NCI-H187 treated with DMSO at 0.1 percent for 48 hours (cell line): ENCODE data around the gene NOPCHAP1.
"Not testable (repeated sequence)": the region's sequence is repeated elsewhere in the genome, so short reads cannot be mapped to it uniquely, and the experiment has no call there.

ENCODE experiments used
- DNase-seq: peaks from one replicate; lab custom pipeline; 2025; lab: John Stamatoyannopoulos, UW

The NOPCHAP1 gene

DNA sequence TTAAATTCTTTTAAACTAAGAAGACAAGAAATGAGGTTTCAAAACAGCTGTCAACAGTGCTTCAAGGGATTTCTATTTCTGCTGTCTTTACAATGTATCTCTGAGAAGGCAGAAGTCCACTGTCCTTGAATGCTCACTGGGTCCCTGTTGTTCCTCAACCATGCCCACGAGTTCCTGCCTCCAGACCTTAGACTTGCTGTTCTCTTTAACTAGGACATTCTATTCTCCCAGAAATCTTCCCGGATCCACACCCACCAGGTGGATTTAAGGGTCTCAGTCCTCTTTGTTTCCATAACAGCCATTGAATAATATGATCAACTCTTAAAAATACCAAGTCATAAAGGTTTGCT is 21.3 kb upstream of the NOPCHAP1 start:
- DNase-seq: no peak

GRCh38 chr12:104966677-104967076 is 19.4 kb upstream of the NOPCHAP1 start:
- no peak for DNase-seq

DNA sequence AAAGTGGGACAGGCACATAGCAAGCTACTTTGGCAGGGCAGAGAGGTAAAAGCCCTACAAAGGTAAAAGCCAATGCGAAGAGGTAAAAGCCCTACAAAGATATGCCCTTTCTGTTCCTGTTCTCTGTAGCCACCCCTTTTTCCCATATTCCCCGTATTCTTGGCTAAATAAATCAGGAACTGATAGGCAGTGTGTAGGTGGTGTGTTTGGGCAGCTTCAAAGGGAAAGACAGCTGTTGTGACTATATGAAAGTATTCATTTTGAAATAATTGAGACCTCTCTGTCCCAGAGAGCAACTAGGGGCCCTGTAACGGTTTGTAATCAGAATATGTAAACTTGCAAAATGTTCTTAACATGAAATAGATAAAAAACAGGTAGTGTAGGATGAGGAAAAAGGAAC is 16.8 kb upstream of the NOPCHAP1 start:
- no peak for DNase-seq

DNA sequence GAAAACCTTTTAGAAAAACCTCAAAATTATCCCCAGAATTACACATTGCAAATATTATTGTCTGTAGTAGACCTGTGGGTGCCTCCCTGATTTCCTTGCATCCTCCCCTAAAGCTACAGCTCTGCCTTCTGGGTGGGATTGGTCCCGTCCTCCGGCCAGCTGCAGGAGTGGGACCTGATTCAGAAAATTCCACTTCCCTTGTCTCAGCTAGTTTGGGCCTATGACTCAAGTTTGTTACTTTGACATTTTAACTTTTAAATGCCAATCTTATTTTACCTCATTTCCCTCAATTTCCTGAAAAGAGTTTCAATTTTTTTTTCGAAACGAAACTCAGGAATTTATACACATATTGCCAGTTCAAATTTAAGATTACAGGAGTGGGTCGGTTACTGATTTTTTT is 14.8 kb upstream of the NOPCHAP1 start:
- DNase-seq: no peak

DNA sequence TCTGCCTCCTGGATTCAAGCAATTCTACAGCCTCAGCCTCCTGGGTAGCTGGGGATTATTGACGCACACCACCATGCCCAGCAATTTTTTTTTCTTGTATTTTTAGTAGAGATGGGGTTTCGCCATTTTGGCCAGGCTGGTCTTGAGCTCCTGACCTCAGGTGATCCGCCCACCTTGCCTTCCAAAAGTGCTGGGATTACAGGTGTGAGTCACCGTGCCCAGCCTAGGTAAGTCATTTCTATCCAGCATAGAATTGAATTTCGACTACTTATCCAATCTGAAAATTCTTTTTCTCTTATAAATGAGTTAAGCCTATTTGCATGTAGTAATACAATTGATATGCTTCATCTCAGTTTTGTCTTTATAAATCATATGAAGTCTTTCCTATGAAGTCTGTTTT is 12.9 kb upstream of the NOPCHAP1 start:
- DNase-seq: no peak

DNA sequence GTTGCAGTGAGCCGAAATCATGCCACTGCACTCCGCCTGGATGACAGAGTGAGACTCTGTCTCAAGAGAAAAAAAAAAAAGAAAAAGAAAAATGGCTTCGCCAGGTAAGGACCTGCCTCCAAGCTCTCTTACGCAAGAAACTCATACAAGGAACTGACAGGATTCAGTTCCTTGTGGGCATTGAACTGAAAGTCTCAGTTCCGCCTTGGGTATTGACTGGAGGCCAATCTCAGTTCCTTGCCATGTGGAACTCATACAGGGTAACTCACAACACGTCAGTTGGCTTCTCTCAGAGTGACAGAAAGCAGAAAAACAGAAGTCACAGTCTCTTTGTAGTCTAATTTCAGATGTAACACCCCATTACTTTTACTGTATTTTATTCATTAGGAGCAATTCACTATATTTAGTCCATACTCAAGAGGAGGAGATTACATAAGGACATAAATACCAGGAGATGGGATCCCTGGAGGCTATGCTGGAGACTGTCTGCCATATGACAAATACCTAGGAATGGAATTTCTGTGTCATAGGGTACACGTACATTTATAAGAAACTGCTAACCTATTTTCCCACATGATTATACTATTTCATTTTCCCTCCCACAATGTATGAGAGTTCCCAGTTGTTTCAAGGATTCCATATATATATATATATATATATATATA is 11.4 kb upstream of the NOPCHAP1 start:
- DNase-seq: no peak

DNA sequence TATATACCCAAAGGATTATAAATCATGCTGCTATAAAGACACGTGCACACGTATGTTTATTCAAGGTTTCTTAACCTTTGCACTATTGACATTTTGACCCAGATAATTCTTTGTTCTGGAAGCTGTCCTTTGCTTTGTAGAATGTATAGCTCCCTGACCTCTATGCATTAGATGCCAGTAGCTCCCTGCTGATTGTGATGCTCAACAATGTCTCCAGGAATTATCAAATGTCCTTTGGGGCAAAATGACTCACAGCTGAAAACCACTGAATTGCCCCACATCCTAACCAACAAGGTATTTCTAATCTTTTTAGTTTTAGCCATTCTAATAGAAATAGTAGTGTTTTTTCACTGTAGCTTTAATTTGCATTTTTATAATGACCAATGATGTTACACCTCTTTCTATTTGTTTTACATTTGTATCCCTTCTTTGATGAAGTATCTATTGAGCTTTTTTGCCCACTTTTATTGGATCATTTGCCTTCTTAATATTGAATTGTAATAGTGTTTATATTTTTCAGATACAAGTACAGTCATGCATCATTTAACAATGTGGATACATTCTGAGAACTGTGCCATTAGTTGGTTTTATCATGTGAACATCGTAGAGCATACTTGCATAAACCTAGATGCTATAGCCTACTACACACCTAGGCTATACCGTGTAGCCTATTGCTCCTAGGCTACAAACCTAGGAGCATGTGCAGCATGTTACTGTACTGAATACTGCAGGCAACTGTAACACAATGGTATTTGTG is 10.4 kb upstream of the NOPCHAP1 start:
- no peak for DNase-seq

DNA sequence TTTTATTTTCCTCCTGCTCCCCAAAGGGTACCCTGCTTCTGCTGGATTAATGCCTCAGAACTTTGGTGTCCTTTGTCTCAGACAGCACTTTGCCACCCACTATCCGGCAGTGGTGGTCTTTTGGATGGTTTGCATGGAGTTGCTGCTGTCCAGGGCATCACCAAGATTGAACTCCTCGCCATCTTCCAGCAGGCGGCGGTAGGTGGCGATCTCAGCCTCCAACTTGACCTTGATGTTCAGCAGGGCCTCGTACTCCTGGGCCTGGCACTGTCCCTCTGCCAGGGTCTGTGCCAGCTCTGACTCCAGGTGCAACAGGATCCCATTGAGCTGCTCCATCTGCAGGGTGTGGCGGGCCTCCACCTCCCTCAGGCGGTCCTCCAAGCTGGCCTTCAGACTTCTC is 9.4 kb upstream of the NOPCHAP1 start:
- no peak for DNase-seq

- not testable (repeated sequence) for DNase-seq
These were observed 8.4 kb upstream of the NOPCHAP1 start for GRCh38 chr12:104977688-104978087.

GRCh38 chr12:104985206-104985605 is 910 bp upstream of the NOPCHAP1 start:
- DNase-seq: no peak

DNA sequence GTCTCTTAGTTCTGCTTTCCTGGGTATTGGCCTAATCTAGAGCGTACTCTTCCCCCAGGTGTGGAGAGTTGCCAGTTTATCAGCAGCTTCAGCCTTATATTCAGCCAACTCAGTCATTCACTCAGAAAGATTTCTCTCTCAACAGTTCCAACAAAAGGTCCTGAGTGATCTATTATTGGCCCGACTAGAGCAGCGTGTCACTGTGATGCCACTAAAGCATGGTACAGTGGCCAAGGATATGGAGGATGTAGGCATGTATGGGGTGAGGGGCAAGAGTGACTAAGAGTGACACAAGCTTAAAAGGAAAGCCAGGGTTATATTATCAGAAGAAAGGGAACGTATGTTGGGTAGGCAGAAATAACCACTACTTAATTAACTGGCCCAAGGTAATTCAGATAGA is 4.8 kb downstream of the NOPCHAP1 start:
- no peak for DNase-seq

GRCh38 chr12:104991565-104992128 is 5.5 kb downstream of the NOPCHAP1 start:
- DNase-seq: no peak

DNA sequence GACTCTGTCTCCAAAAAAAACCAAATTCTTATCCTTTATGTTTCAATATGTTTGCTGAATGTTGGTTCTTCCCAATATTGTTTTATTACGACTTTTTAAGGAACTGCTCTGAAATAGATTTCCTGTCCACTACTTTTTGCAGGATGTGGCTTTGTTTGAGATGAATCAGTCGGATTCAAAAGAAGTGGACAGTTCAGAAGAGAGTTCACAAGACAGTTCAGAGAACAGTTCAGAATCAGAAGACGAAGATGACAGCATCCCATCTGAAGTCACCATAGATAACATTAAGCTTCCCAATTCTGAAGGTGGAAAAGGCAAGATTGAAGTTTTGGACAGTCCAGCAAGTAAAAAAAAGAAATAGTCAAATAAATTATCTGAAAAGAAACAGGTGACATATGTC is 8.2 kb downstream of the NOPCHAP1 start:
- no peak for DNase-seq

- no peak for DNase-seq
These were observed 11.4 kb downstream of the NOPCHAP1 start for GRCh38 chr12:104997541-104997940.

DNA sequence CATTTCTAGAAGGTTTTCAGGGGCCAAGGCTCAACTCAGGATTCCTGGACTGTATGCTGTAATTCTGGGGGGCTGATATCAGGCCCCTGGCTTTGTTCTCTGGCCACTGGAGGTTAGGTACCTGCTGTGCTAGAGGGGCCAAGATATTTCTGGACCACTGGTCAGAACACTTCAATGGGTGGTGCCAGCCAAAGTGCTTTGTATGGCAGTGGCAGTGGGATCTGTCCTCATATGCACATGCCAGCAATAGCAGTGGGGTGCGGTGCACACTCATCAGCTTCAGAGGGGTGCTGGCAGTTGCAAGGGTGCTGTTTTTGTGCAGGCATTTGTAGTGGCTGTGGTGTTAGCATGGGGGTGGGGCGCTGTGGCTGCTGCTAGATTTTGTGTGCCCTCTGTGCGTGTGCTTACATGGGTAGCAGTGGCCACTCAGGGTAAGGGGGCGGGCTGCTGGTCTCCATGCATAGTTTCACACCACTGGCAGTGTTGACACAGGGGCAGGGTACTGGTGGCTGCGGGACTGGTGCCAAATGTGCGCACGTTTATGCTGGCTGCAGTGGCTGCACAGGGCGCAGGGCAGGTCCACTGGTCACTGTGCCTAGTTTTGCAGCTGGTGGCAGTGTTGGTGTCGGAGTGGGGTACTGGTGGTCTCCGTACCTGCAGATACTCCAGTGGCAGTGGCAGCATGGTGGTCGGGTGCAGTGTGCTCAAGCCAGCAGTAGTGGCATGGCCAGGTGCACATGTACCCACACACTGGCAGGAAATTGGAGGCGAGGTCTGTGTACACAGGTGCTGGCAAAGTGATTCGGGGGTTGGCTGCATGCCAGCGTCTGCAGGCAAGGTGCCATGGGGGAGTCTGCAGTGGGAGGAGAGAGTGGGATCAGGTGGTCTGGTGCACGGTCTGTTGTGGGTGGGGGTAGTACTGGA is 12.6 kb downstream of the NOPCHAP1 start:
- peak; percentile 59 for DNase-seq

- no peak for DNase-seq
These were observed 13.2 kb downstream of the NOPCHAP1 start for GRCh38 chr12:104999347-104999685.

DNA sequence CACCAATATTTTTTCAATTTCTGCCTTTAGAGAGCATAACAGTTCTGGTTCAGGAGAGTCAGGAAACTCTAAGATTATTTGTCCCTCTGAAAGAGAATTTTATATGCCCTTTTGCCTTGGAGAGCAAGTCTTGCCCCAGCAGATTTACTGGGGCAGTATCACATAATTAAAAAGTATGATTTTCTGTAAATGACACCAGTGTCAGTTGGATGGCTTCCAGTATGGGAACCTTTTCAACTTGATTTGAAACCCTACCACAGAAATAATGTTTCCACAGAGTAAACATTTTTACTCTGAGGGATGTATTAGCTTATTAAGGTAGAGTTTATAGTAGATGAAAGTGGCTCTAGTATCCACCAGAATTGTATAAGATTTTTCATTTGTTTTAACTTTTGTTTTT is 15.4 kb downstream of the NOPCHAP1 start:
- no peak for DNase-seq

DNA sequence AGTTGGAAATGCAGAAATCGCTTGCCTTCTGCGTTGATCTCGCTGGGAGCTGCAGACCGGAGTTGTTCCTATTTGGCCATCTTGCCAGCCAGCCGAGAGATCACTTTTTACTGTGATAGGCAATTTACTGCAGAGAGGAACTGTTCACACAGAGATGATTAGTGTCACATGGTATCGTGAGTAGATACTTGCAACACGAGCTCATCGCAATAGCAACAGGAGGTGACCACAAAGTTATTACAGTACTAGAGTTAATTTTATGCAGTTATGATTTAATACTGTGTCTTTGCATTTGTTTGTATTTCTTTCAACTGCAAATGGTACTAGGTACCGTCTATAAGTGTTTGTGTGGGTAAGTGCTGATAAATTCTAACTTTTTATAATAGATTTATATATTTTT is 27.8 kb downstream of the NOPCHAP1 start:
- no peak for DNase-seq

DNA sequence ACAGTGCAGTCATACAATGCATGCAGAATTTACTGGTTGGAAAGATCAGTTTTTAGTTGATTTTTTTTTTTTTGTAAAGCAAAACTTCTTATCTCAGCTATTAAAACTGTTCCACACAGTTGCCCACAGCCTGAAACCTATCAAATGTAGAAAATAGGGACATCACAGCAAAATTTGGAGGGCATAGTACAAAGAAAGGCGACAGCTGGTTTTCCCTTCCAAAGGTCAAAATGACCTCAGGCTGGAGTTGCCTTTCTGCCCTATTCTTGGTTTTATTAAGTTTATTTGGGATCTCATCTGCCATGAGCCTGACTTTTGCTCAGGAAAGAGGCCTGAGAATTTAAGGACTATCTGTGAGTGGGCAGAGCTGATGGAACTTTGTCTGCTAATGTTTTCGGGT is 28.5 kb downstream of the NOPCHAP1 start:
- no peak for DNase-seq

GRCh38 chr12:105015543-105015942 is 29.4 kb downstream of the NOPCHAP1 start:
- DNase-seq: no peak

- no peak for DNase-seq
These were observed 31.9 kb downstream of the NOPCHAP1 start for GRCh38 chr12:105018012-105018411.

DNA sequence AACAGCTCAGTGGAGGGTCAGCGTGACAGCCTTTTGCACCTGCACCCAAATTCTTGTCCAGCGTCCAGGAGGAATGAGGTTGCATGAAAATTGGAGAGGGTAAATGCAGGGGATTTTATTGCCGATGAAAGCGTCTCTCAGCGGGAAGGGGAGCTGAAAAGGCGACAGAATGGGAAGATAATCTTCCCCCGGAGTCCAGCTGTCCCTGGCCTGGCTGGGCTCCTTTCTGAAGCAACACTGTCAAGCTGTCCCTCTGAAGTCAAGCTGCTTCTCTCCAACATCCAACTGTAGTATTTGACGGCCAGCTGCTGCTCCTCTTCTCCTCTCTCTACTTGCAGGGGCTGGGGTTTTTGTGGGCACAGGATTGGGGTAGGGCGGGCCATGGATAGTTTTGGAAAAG is 32.7 kb downstream of the NOPCHAP1 start:
- DNase-seq: no peak
